K562 (cell line): Measurements from ENCODE around the gene TXNRD2. TPM values are rescaled to one million over a fixed set of nuclear protein-coding genes. Genes with fewer than 3 reads are reported as not detected.

Experiments
- ATAC-seq: fragments of 200-7000 bp; cut with Tn5 transposase; 3 replicates; pipeline ENCODE4 v1.9.1; 2020; ENCODE audit warnings: moderate library complexity
- BruUV-seq: library from RNA; stranded (reverse); fragments of 400-500 nt; replicated peaks from 2 replicates; lab custom pipeline; 2021; lab: Mats Ljungman, UMichigan
- CTCF ChIA-PET: fragments of 300-600 bp; formaldehyde crosslinking; extraction: SDS; loops from one replicate; lab custom pipeline; 2021; ENCODE audit warnings: low intra/inter-chr PET ratio; lab: Yijun Ruan, JAX
- POLR2A ChIA-PET: fragments of 300-600, 350-650 bp; sonication (Branson Sonifier 250); formaldehyde crosslinking; extraction: SDS; loops from one replicate; lab custom pipeline; 2021; ENCODE audit warnings: antibody characterized with exemption, inconsistent platforms; lab: Yijun Ruan, JAX
- DNase-seq, 4 experiments: peaks; one replicate each; pipeline versions ENCODE4 v3.0.0 to v3.0.0-alpha.2; 2011 to 2018; ENCODE audit warnings: low spot score in 3 of 4, mixed read lengths in 3 of 4; ENCODE audit errors: extremely low read depth in 1 of 4
- FAIRE-seq: peaks from 2 replicates; lab custom pipeline; 2011; peaks lifted over from hg19 to GRCh38; lab: Jason Lieb, UNC
- H2AFZ ChIP-seq: 2 replicates; pipeline ENCODE4 v1.6.0; 2011; ENCODE audit warnings: low read depth, low read length, control low read depth, inconsistent platforms
- H3K27ac ChIP-seq: fragments of 200-600 bp; 3 replicates; pipeline ENCODE4 v1.8.0; 2011; ENCODE audit warnings: low read depth, mild to moderate bottlenecking, control low read depth, inconsistent platforms, low read length, moderate library complexity, mixed read lengths; ENCODE audit errors: extremely low read depth
- H3K27me3 ChIP-seq, 2 experiments: fragments of 300-600 bp in 1 of 2; 2 replicates in 1 of 2; 3 replicates in 1 of 2; pipeline versions ENCODE4 v1.6.0 to v1.8.0; 2011; ENCODE audit warnings: inconsistent platforms in 2 of 2, low read length in 2 of 2, mild to moderate bottlenecking in 1 of 2, mixed read lengths in 1 of 2, moderate library complexity in 1 of 2; ENCODE audit not compliant: control insufficient read depth in 2 of 2, insufficient read depth in 2 of 2
- H3K36me3 ChIP-seq: fragments of 300-600 bp; 3 replicates; pipeline ENCODE4 v1.8.0; 2011; ENCODE audit warnings: mild to moderate bottlenecking, low read length, inconsistent platforms; ENCODE audit not compliant: control insufficient read depth, insufficient read depth
- H3K4me1 ChIP-seq, 2 experiments: fragments of 200-600 bp in 1 of 2; replicated peaks in 1 of 2; 2 replicates in 1 of 2; 3 replicates in 1 of 2; pipeline versions ENCODE4 v1.5.1 to v1.8.0; 2011; ENCODE audit warnings: inconsistent platforms in 2 of 2, low read length in 2 of 2, mild to moderate bottlenecking in 1 of 2, mixed read lengths in 1 of 2, moderate library complexity in 1 of 2; ENCODE audit not compliant: control insufficient read depth in 2 of 2, insufficient read depth in 2 of 2
- H3K4me2 ChIP-seq: 2 replicates; pipeline ENCODE4 v1.6.1; 2011; ENCODE audit warnings: low read length, control low read depth, inconsistent platforms, mixed read lengths; ENCODE audit not compliant: insufficient read depth
- H3K4me3 ChIP-seq: fragments of 200-600 bp; sonication (generic), shearing (Covaris generic); 2 replicates; pipeline ENCODE4 v1.5.1; 2016; ENCODE audit warnings: control low read depth, inconsistent platforms
- H3K79me2 ChIP-seq: fragments of 200-600 bp; 3 replicates; pipeline ENCODE4 v1.8.0; 2011; ENCODE audit warnings: low read length, inconsistent platforms; ENCODE audit not compliant: control insufficient read depth, insufficient read depth
- H3K9ac ChIP-seq, 2 experiments: 2 replicates each; pipeline versions ENCODE4 v1.6.0 to v1.6.1; 2011; ENCODE audit warnings: low read depth in 2 of 2, low read length in 2 of 2, control low read depth in 1 of 2, inconsistent platforms in 1 of 2, mild to moderate bottlenecking in 1 of 2, mixed read lengths in 1 of 2; ENCODE audit not compliant: insufficient read depth in 1 of 2
- H3K9me1 ChIP-seq: one replicate; pipeline ENCODE4 v1.6.0; 2011; ENCODE audit warnings: inconsistent platforms, mild to moderate bottlenecking, low read length, moderate library complexity; ENCODE audit not compliant: control insufficient read depth, insufficient read depth
- H3K9me3 ChIP-seq: replicated peaks from 2 replicates; pipeline ENCODE4 v1.5.1; 2011; ENCODE audit warnings: low read depth, low read length, inconsistent platforms; ENCODE audit not compliant: control insufficient read depth, insufficient read depth
- H4K20me1 ChIP-seq: replicated peaks from 2 replicates; pipeline ENCODE4 v1.6.1; 2011; ENCODE audit warnings: low read length, inconsistent platforms, mixed read lengths; ENCODE audit not compliant: control insufficient read depth, insufficient read depth
- CEBPB ChIP-seq: fragments of 450-650 bp; IDR thresholded peaks from 2 replicates; pipeline ENCODE4 v1.6.1; 2016; ENCODE audit warnings: missing genetic modification characterization, missing compliant biosample characterization
- CHCHD3 ChIP-seq: fragments of 250-450 bp; sonication (Bioruptor Pico); IDR thresholded peaks from 2 replicates; pipeline ENCODE4 v2.1.2; 2022; ENCODE audit warnings: mild to moderate bottlenecking
- HMGN3 ChIP-seq: IDR thresholded peaks from 2 replicates; pipeline ENCODE4 v1.6.1; 2011; ENCODE audit warnings: borderline replicate concordance, low read depth, mild to moderate bottlenecking, mixed read lengths, low read length; ENCODE audit not compliant: insufficient read length; ENCODE audit errors: extremely low read depth
- KLF10 ChIP-seq: fragments of 250-450 bp; sonication (Bioruptor Pico); IDR thresholded peaks from 2 replicates; pipeline ENCODE4 v1.6.1; 2021; ENCODE audit warnings: matching md5 sums
- KLF16 ChIP-seq: IDR thresholded peaks from 2 replicates; pipeline ENCODE4 v1.6.1; 2016; ENCODE audit warnings: antibody characterized with exemption
- MYNN ChIP-seq, 2 experiments: sonication (generic); formaldehyde crosslinking in 1 of 2; IDR thresholded peaks; 2 replicates each; pipeline versions ENCODE4 v1.5.0 to v1.6.1; 2016 to 2020; ENCODE audit warnings: antibody characterized with exemption in 1 of 2, missing genetic modification reagents in 1 of 2
- PHF8 ChIP-seq: fragments of 200-600 bp; sonication (generic); IDR thresholded peaks from 2 replicates; pipeline ENCODE4 v1.6.1; 2012; ENCODE audit warnings: mixed run types, mild to moderate bottlenecking, inconsistent platforms, low read length, moderate library complexity, borderline replicate concordance
- PTBP1 ChIP-seq: fragments of 200-400 bp; formaldehyde crosslinking; IDR thresholded peaks from 2 replicates; pipeline ENCODE4 v1.6.1; 2017; ENCODE audit warnings: low read depth, low read length
- TEAD2 ChIP-seq: fragments of 450-650 bp; IDR thresholded peaks from 2 replicates; pipeline ENCODE4 v1.6.1; 2016; ENCODE audit warnings: missing genetic modification characterization, control low read depth, missing compliant biosample characterization
- TOE1 ChIP-seq, 2 experiments: fragments of 450-650 bp in 1 of 2; sonication (generic) in 1 of 2; formaldehyde crosslinking in 1 of 2; IDR thresholded peaks; 2 replicates each; pipeline versions ENCODE4 v1.7.1 to v1.8.0; 2016 to 2022; ENCODE audit warnings: borderline replicate concordance in 2 of 2, mild to moderate bottlenecking in 2 of 2, antibody characterized with exemption in 1 of 2, inconsistent platforms in 1 of 2, low read depth in 1 of 2, missing genetic modification reagents in 1 of 2, moderate library complexity in 1 of 2
- ZBTB7A ChIP-seq: IDR thresholded peaks from 2 replicates; pipeline ENCODE4 v1.6.1; 2011; ENCODE audit warnings: low read depth, mild to moderate bottlenecking, low read length, moderate library complexity, borderline replicate concordance; ENCODE audit not compliant: control insufficient read depth
- ZBTB8A ChIP-seq: fragments of 450-650 bp; IDR thresholded peaks from 2 replicates; pipeline ENCODE4 v1.6.1; 2018; ENCODE audit warnings: mild to moderate bottlenecking, moderate library complexity; ENCODE audit not compliant: partially characterized antibody
- ZNF12 ChIP-seq: sonication (generic); formaldehyde crosslinking; IDR thresholded peaks from 2 replicates; pipeline ENCODE4 v1.4.0; 2020; ENCODE audit warnings: mild to moderate bottlenecking, missing genetic modification reagents
- ZNF232 ChIP-seq: sonication (generic); formaldehyde crosslinking; IDR thresholded peaks from 2 replicates; pipeline ENCODE4 v1.8.0; 2022; ENCODE audit warnings: mild to moderate bottlenecking, missing genetic modification reagents
- WGBS: fragments of 100-300 bp; shearing (Covaris generic); methylation state at CpG from one replicate; pipeline ENCODE4 v1.1.6; 2016; ENCODE audit warnings: low coverage, mixed read lengths; ENCODE audit not compliant: insufficient coverage; ENCODE audit errors: missing lambda C conversion rate; 5-methylcytosine and 5-hydroxymethylcytosine counted together
- in situ Hi-C: fragments of 300-500 bp; cut with MboI; formaldehyde crosslinking; loops from 4 replicates; pipeline ENCODE4 v1.15.0; 2018; ENCODE audit warnings: inconsistent platforms, mixed read lengths
- intact Hi-C: fragments of 100-400 bp; cut with micrococcal nuclease; formaldehyde crosslinking; loops from 2 replicates; pipeline ENCODE4 v1.14.2; 2022
- polyA plus RNA-seq, 8 experiments: library from polyadenylated mRNA; depleted of rRNA in 4 of 8; stranded (reverse) in 5 of 8; unstranded in 3 of 8; fragments of >200 nt; fragmentation: Nextera tagmentation in 2 of 8; fragmentation: Illumina TruSeq in 1 of 8; extraction: Ambion mirVana in 2 of 8; extraction: Trizol in 1 of 8; gene quantifications; 2 replicates each; pipeline versions ENCODE4 v1.2.1 to v1.2.3, GENCODE V29; 2011 to 2014; ENCODE audit warnings: inconsistent platforms in 1 of 8, missing spikeins in 1 of 8
- total RNA-seq, 7 experiments: library from RNA; depleted of rRNA in 6 of 7; stranded (reverse); fragments of >200 nt in 6 of 7; fragmentation: Illumina TruSeq in 2 of 7; extraction: Trizol in 2 of 7; gene quantifications; 2 replicates each; pipeline versions ENCODE4 v1.2.1 to v1.2.3, GENCODE V29; 2011 to 2021; ENCODE audit warnings: low replicate concordance in 1 of 7
- TF ChIP-seq, protein P1 (sequence below): fragments of 450-650 bp; IDR thresholded peaks from 2 replicates; pipeline ENCODE4 v1.6.1; 2017; ENCODE audit warnings: mild to moderate bottlenecking, moderate library complexity
- TF ChIP-seq, protein P2 (sequence below): fragments of 250-450 bp; sonication (Bioruptor Pico); IDR thresholded peaks from 2 replicates; pipeline ENCODE4 v1.5.0; 2021
- TF ChIP-seq, protein P3 (sequence below): fragments of 250-450 bp; sonication (Bioruptor Pico); IDR thresholded peaks from 2 replicates; pipeline ENCODE4 v1.9.0; 2021; ENCODE audit warnings: mild to moderate bottlenecking, inconsistent platforms

Gene TXNRD2
- total and polyA plus RNA-seq, 9 of the 15 experiments (the other 6 are each of a cell fraction or from before 2014, with no cell fraction given), result 3.3 to 80.2 (median 49.4) TPM

DNA sequence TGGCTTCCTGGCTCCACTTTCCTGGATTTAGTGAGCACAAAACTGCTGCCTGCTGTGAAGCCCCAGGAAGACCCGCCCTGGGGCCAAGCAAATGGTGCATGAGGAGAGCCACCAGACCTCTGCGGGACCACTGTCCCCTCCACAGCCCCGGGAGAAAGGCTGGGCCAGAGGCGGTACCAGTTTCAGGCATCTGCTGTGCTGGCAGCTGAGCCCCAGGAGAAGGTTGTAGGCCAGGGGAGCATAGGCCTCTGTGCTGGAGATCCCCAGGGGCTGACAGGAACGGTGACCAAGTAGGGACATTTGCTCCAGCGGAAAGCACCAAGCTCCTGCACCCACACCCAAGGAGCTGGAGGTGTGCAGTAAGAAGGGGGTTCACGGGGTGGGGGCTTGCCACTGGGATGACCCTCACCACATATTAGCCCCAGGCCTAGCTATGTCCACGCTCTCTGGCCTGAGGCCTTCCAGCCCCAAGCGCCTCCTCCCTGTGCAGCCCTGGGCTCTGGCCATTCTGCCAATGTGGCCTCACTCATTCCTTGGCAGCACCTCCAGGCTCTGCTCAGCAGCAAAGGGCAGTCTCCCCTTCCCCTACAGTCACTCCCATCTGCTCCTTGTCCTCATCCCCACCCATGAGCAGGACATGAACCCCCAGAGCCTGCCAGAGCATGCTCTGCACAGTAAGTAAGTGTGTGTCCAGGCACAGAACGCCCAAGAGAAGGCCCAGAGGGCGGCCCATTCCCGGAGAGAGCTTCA is 24.1 kb downstream of the TXNRD2 start:
- Histone ChIP-seq H4K20me1 (no peaks in the 10 kb centered on the region), H2AFZ (no peak overlapping the region), H3K4me1 (peaks cover 0 to 29% of the 10 kb centered on the region in 2 experiments; a peak in 4 of 5 replicates), H3K4me2 (no peak overlapping the region), H3K79me2 (no peaks in the 10 kb centered on the region), H3K36me3 (peaks cover 61% of the 10 kb centered on the region), H3K27ac (no peak overlapping the region), H3K27me3 (no peaks in the 10 kb centered on the region), H3K9me3 (no peaks in the 10 kb centered on the region), H3K9me1 (no peaks in the 10 kb centered on the region), H3K9ac (peak overlapping the region in 1 of 2 experiments; percentile 57; a peak in 2 of 4 replicates), H3K4me3 (no peak overlapping the region)
- CTCF ChIA-PET, result interaction anchor here (0.6 kb wide), 1 partner anchor 78 kb away, joined by 3 read pairs; no protein-coding TSS in a partner anchor
- no peak for ATAC-seq
- no peak for DNase-seq
- no TSS peak for BruUV-seq
- intact Hi-C loops, result no loop called here
- POLR2A ChIA-PET, result interaction anchor here (0.6 to 2.3 kb wide), 10 partner anchors 7 to 386 kb away, joined by 3 to 12 read pairs (median 4); partner anchors contain the start of genes COMT and TXNRD2
- WGBS, result 83% methylated on average over 12 of the region's 12 CpGs
- no peak for FAIRE-seq
- in situ Hi-C loops, result no loop called here
- TF ChIP-seq ZNF232 (CRISPR knock-in tag) (no peak), KLF16 (no peak), PHF8 (0 out of 2 replicates have a peak, but pooled peaks have one; percentile 6), CEBPB (tag) (no peak), HMGN3 (no peak), TEAD2 (tag) (no peak), ZBTB8A (no peak), KLF10 (CRISPR knock-in tag) (no peak), ZNF12 (no peak), ZBTB7A (no peak; the same call in 1 of the 2 replicates), CHCHD3 (CRISPR knock-in tag) (no peak), MYNN (IDR thresholded peaks at IDR 0.05) (no peak), MYNN (CRISPR knock-in tag; IDR thresholded peaks at IDR 0.05) (no peak; the same call in 1 of the 2 replicates), PTBP1 (no peak), TOE1 (IDR thresholded peaks at IDR 0.05; ENCODE audit: borderline replicate concordance) (no peak), TOE1 (CRISPR knock-in tag; IDR thresholded peaks at IDR 0.05; ENCODE audit: borderline replicate concordance, low read depth) (no peak)
- TF ChIP-seq, protein P1, sequence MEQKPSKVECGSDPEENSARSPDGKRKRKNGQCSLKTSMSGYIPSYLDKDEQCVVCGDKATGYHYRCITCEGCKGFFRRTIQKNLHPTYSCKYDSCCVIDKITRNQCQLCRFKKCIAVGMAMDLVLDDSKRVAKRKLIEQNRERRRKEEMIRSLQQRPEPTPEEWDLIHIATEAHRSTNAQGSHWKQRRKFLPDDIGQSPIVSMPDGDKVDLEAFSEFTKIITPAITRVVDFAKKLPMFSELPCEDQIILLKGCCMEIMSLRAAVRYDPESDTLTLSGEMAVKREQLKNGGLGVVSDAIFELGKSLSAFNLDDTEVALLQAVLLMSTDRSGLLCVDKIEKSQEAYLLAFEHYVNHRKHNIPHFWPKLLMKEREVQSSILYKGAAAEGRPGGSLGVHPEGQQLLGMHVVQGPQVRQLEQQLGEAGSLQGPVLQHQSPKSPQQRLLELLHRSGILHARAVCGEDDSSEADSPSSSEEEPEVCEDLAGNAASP, result no peak
- TF ChIP-seq, protein P2, sequence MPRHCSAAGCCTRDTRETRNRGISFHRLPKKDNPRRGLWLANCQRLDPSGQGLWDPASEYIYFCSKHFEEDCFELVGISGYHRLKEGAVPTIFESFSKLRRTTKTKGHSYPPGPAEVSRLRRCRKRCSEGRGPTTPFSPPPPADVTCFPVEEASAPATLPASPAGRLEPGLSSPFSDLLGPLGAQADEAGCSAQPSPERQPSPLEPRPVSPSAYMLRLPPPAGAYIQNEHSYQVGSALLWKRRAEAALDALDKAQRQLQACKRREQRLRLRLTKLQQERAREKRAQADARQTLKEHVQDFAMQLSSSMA (CRISPR knock-in tag), result no peak
- TF ChIP-seq, protein P3, sequence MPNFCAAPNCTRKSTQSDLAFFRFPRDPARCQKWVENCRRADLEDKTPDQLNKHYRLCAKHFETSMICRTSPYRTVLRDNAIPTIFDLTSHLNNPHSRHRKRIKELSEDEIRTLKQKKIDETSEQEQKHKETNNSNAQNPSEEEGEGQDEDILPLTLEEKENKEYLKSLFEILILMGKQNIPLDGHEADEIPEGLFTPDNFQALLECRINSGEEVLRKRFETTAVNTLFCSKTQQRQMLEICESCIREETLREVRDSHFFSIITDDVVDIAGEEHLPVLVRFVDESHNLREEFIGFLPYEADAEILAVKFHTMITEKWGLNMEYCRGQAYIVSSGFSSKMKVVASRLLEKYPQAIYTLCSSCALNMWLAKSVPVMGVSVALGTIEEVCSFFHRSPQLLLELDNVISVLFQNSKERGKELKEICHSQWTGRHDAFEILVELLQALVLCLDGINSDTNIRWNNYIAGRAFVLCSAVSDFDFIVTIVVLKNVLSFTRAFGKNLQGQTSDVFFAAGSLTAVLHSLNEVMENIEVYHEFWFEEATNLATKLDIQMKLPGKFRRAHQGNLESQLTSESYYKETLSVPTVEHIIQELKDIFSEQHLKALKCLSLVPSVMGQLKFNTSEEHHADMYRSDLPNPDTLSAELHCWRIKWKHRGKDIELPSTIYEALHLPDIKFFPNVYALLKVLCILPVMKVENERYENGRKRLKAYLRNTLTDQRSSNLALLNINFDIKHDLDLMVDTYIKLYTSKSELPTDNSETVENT (CRISPR knock-in tag), result peak; percentile 18; the same call in 1 of the 2 replicates
